ENCODE measurements around the gene FRMD5. TPM values are rescaled to one million over a fixed set of nuclear protein-coding genes. Genes with fewer than 3 reads are reported as not detected.
A peak's percentile ranks its signal among the peaks of the same experiment; 100 is the strongest.

Gene FRMD5
- total RNA-seq, 1 experiment from 2014 or later = 3.9 TPM

- Mint-ChIP-seq H3K4me1 (no peaks in the 10 kb centered on the region), H3K36me3 (ENCODE audit: insufficient read depth in 1 of 3, low read depth in 3 of 3) (no peaks in the 10 kb centered on the region; a peak in 1 of 7 replicates), H3K4me3 (no peak overlapping the region), H3K27me3 (ENCODE audit: low read depth) (no peaks in the 10 kb centered on the region), H3K27ac (no peak overlapping the region), H3K9me3 (no peaks in the 10 kb centered on the region; a peak in 1 of 5 replicates)
- Histone ChIP-seq H4K8ac (replicated peaks; ENCODE audit: insufficient read length, low read depth, low read length) (no peak overlapping the region), H3K14ac (ENCODE audit: insufficient read depth, low read length) (no peak overlapping the region), H3K27me3 (ENCODE audit: insufficient read depth, low read length) (no peaks in the 10 kb centered on the region), H3K56ac (ENCODE audit: insufficient read length, low read depth, low read length) (no peak overlapping the region), H3K4me1 (ENCODE audit: insufficient read depth, low read length) (no peaks in the 10 kb centered on the region), H3K4ac (ENCODE audit: low read depth, low read length) (no peak overlapping the region), H4K91ac (ENCODE audit: insufficient read length, low read depth, low read length) (no peak overlapping the region), H3K9me3 (ENCODE audit: control insufficient read depth, low read depth, low read length) (no peaks in the 10 kb centered on the region), H3K4me2 (ENCODE audit: insufficient read depth, insufficient read length, low read length) (no peak overlapping the region), H3K23me2 (ENCODE audit: insufficient read length, low read depth, low read length, poor library complexity, severe bottlenecking) (no peaks in the 10 kb centered on the region), H2BK5ac (ENCODE audit: insufficient read length, low read length) (no peak overlapping the region), H3K79me1 (ENCODE audit: insufficient read depth, low read depth, low read length, poor library complexity, severe bottlenecking) (no peaks in the 10 kb centered on the region), H2BK12ac (ENCODE audit: insufficient read length, low read depth, low read length) (no peak overlapping the region), H3K9ac (ENCODE audit: extremely low read depth, insufficient read length, low read length) (no peak overlapping the region), H3K18ac (ENCODE audit: insufficient read length, low read depth, low read length) (no peak overlapping the region), H3T11ph (ENCODE audit: low read length) (no peak overlapping the region), H4K5ac (ENCODE audit: insufficient read length, low read depth, low read length) (no peak overlapping the region), H3K79me2 (ENCODE audit: insufficient read depth, low read length) (no peaks in the 10 kb centered on the region), H2BK15ac (ENCODE audit: low read depth, low read length) (no peak overlapping the region), H4K20me1 (ENCODE audit: control insufficient read depth, insufficient read depth, insufficient read length) (no peaks in the 10 kb centered on the region), H2BK20ac (ENCODE audit: low read depth, low read length, poor library complexity, severe bottlenecking) (no peak overlapping the region), H3K23ac (ENCODE audit: insufficient read length, low read depth, low read length) (no peak overlapping the region), H2AK5ac (ENCODE audit: insufficient read length, low read length) (no peak overlapping the region), H2AFZ (ENCODE audit: low read length) (no peak overlapping the region), H2BK120ac (ENCODE audit: low read depth, low read length, poor library complexity, severe bottlenecking) (no peak overlapping the region), H3K27ac (ENCODE audit: insufficient read length, low read depth, low read length) (no peak overlapping the region)
- DNase-seq = no peak
- peak; percentile 46 for TF ChIP-seq CTCF (conservative IDR thresholded peaks at IDR 0.05)
- WGBS (ENCODE audit: extremely low coverage, insufficient read length, low lambda C conversion rate) = no CpG with 5 or more reads among the region's 3 CpGs
Measured at GRCh38 chr15:44243829-44244228, 48.8 kb upstream of the FRMD5 start.
